Mucosa of stomach (tissue), 1 donor: ENCODE results near the gene SWSAP1.
A peak's percentile ranks its signal among the peaks of the same experiment; 100 is the strongest.
"Not testable (repeated sequence)": the region's sequence is repeated elsewhere in the genome, so short reads cannot be mapped to it uniquely, and the experiment has no call there.

Experiments used
- H3K27me3 ChIP-seq: one replicate; pipeline ENCODE4 v1.7.0; 2013; ENCODE audit warnings: mild to moderate bottlenecking, low read length; ENCODE audit not compliant: control insufficient read depth, insufficient read depth
- H3K36me3 ChIP-seq: one replicate; pipeline ENCODE4 v1.7.0; 2013; ENCODE audit warnings: low read length; ENCODE audit not compliant: control insufficient read depth, insufficient read depth
- H3K4me1 ChIP-seq: one replicate; pipeline ENCODE4 v1.7.0; 2013; ENCODE audit warnings: mild to moderate bottlenecking, low read length; ENCODE audit not compliant: control insufficient read depth, insufficient read depth
- H3K4me3 ChIP-seq: one replicate; pipeline ENCODE4 v1.7.0; 2013; ENCODE audit warnings: low read length
- H3K9ac ChIP-seq: one replicate; pipeline ENCODE4 v1.7.0; 2013; ENCODE audit warnings: mild to moderate bottlenecking, low read length, moderate library complexity
- H3K9me3 ChIP-seq: one replicate; pipeline ENCODE4 v1.7.0; 2013; ENCODE audit warnings: mild to moderate bottlenecking, low read length, moderate library complexity; ENCODE audit not compliant: control insufficient read depth
- donor health status: Pancreatic carcinoma.

The SWSAP1 gene, protein sequence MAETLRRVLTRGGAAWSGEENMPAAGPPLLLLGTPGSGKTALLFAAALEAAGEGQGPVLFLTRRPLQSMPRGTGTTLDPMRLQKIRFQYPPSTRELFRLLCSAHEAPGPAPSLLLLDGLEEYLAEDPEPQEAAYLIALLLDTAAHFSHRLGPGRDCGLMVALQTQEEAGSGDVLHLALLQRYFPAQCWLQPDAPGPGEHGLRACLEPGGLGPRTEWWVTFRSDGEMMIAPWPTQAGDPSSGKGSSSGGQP

DNA sequence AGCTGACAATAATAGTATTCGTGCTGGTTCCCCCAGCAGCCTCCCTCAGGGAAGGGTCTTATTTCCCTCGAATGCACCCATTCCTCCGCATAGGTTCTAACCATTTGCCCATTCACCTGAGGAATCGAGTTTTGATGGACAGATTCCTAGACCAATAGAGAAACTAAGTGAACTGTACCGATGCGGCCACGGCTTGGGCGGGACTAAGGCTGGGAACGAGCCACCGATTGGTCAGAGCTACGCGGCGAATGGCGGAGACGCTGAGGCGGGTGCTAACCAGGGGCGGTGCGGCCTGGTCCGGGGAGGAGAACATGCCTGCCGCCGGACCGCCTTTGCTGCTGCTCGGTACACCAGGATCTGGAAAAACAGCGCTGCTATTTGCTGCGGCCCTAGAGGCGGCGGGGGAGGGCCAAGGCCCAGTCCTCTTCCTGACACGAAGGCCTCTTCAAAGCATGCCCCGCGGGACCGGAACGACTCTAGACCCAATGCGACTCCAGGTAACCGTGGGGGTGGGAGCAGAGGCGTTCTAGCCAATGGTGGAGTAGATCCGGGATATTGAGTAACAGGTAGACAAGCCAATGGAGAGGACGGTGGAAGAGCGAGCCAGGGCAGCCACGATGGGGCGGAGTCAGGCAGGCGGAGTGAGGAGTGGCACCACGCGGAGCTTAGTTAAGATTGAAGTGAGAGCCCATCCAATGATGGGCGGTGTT is at the start of gene SWSAP1:
SWSAP1 (plus strand) TSS at position 234 of the 710 bp plus-strand sequence; CDS start at position 249, 15 bp downstream.
- no peaks in the 10 kb centered on the region for H3K9me3 ChIP-seq
- peak within 1 kb of the TSS; percentile 51 for H3K4me3 ChIP-seq
- H3K27me3 ChIP-seq: no peaks in the 10 kb centered on the region
- H3K4me1 ChIP-seq: peaks cover 37% of the 10 kb centered on the region
- no peaks in the 10 kb centered on the region for H3K36me3 ChIP-seq
- H3K9ac ChIP-seq: peak within 1 kb of the TSS; percentile 84

DNA sequence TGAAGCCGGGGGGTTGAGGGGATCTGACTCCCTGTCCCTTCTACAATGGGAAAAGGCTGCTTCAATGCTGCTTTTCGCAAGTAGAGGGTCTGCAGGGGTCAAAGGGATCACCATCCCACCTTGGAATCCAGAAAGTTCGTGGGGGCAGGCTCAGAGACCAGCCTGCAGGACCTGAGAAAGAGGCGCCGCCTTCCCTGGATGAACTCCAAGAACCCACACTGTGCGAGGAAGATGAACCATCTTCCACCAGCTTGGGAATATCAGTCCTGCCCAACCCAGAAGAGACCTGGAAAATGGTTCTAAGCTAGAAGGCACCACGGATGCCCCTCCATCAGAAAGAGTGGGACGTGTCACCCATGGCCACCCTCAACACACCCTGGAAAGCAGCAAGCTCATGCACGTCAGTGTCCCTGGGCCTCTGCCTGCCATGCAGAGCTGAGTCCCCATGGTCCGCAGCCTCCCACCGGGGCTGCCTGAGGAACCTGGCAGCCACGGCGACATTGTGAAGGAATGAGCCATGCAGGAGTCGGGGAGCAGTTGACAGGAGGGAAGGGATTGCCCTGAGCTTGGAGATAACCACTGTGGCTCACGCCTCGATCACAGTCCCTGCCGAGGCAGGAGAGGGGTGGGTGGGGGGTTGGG is 49.6 kb upstream of the SWSAP1 start:
- H3K9ac ChIP-seq: no peak overlapping the region
- no peaks in the 10 kb centered on the region for H3K27me3 ChIP-seq
- H3K9me3 ChIP-seq: no peaks in the 10 kb centered on the region
- peaks cover 18% of the 10 kb centered on the region for H3K4me1 ChIP-seq
- no peak overlapping the region for H3K4me3 ChIP-seq
- H3K36me3 ChIP-seq: no peaks in the 10 kb centered on the region

DNA sequence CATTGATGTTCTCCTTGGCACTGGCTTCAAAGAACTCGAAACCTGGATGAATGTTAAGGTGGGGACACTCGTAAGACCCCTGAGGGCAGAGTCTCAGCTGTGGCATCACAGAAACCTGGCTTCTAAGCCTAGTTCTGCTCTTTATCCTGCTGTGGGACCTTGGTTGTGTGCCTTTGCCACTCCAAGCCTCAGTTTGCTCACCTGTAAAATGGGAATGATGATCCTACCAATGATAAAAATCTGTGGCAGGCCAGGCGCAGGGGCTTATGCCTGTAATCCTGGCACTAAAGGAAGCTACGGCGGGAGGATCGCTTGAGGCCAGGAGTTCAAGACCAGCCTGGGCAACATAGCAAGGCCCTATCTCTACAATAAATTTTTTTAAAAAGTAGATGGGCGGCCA is 48.9 kb upstream of the SWSAP1 start:
- Histone ChIP-seq H3K9ac (no peak overlapping the region), H3K4me1 (peaks cover 18% of the 10 kb centered on the region), H3K27me3 (no peaks in the 10 kb centered on the region), H3K4me3 (no peak overlapping the region), H3K36me3 (no peaks in the 10 kb centered on the region), H3K9me3 (no peaks in the 10 kb centered on the region)

DNA sequence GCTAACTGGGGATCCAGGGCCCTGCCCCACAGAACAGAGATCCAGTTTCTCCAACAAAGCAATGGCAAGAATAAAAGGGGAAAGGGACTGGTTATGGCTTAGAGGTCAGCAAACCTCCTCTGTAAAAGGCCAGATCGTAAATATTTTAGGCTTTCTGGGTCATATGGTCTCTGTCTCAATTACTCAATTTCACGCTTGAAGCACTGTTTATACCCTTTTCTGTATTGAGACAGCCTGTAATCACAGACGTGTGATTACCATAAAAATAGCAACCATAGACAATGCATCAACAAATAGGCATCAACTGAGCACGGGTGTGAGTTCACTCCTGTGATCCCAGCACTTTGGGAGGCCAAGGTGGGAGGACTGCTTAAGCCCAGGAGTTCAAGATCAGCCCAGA is 44.3 kb upstream of the SWSAP1 start:
- no peaks in the 10 kb centered on the region for H3K9me3 ChIP-seq
- H3K27me3 ChIP-seq: no peaks in the 10 kb centered on the region
- H3K4me1 ChIP-seq: no peaks in the 10 kb centered on the region
- peaks cover 3% of the 10 kb centered on the region for H3K36me3 ChIP-seq
- no peak overlapping the region for H3K4me3 ChIP-seq
- no peak overlapping the region for H3K9ac ChIP-seq

DNA sequence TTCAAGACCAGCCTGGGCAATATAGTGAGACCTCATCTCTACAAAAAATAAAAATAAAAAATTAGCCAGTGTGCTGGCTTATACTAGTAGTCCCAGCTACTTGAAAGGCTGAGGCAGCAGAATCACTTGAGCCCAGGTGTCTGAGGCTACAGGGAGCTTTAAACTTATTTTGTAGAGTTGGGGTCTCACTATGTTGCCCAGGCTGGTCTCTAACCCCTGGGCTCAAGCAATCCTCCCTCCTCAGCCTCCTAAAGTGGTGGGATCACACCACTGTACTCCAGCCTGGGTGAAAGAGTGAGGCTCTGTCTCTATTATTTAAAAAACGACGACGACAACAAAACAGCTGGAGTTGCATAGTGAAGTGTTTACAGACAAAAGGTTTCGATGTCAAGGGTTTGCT is 43.0 kb upstream of the SWSAP1 start:
- no peak overlapping the region for H3K9ac ChIP-seq
- H3K4me3 ChIP-seq: no peak overlapping the region
- no peaks in the 10 kb centered on the region for H3K27me3 ChIP-seq
- H3K4me1 ChIP-seq: no peaks in the 10 kb centered on the region
- peaks cover 12% of the 10 kb centered on the region for H3K36me3 ChIP-seq
- no peaks in the 10 kb centered on the region for H3K9me3 ChIP-seq

DNA sequence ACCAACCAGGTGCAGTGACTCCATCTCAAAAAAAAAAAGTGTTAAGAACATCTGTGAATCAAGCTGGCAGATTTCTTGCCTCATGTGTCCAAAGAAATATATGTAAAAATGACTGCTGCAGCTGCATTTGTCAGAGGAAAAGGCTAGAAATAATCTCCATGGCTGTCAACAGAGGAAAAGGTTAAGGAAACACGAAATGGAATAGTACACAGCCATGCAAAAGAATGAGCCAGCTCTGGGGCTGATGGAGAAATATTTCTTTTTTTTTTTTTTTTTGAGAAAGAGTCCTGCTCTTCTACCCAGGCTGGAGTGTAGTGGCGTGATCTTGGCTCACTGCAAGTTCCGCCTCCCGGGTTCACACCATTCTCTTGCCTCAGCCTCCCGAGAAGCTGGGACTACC is 41.6 kb upstream of the SWSAP1 start:
- Histone ChIP-seq H3K9me3 (no peaks in the 10 kb centered on the region), H3K36me3 (peaks cover 12% of the 10 kb centered on the region), H3K27me3 (no peaks in the 10 kb centered on the region), H3K9ac (no peak overlapping the region), H3K4me1 (peaks cover 2% of the 10 kb centered on the region), H3K4me3 (no peak overlapping the region)

DNA sequence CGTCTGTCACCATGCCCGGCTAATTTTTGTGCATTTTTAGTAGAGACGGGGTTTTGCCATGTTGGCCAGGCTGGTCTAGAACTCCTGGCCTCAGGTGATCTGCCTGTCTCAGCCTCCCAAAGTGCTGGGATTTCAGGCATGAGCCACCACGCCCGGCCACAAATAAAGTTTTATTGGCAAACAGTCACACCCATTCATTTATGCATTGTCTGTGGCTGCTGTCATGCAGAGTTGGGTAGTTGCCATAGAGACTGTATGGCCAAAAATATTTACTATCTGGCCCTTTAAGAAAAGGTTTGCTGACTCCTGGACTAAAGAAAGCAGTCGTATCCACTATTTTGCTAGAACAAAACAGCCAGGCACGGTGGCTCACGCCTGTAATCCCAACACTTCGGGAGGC is 40.6 kb upstream of the SWSAP1 start:
- Histone ChIP-seq H3K4me1 (peaks cover 12% of the 10 kb centered on the region), H3K36me3 (peaks cover 12% of the 10 kb centered on the region)
- H3K9ac ChIP-seq, H3K27me3 ChIP-seq, H3K9me3 ChIP-seq, H3K4me3 ChIP-seq: not testable (repeated sequence)

GRCh38 chr19:11335449-11336146 is 38.9 kb upstream of the SWSAP1 start:
- H3K36me3 ChIP-seq: peaks cover 12% of the 10 kb centered on the region
- peaks cover 18% of the 10 kb centered on the region for H3K4me1 ChIP-seq
- H3K27me3 ChIP-seq: no peaks in the 10 kb centered on the region
- no peak overlapping the region for H3K4me3 ChIP-seq
- H3K9ac ChIP-seq: no peak overlapping the region
- no peaks in the 10 kb centered on the region for H3K9me3 ChIP-seq

DNA sequence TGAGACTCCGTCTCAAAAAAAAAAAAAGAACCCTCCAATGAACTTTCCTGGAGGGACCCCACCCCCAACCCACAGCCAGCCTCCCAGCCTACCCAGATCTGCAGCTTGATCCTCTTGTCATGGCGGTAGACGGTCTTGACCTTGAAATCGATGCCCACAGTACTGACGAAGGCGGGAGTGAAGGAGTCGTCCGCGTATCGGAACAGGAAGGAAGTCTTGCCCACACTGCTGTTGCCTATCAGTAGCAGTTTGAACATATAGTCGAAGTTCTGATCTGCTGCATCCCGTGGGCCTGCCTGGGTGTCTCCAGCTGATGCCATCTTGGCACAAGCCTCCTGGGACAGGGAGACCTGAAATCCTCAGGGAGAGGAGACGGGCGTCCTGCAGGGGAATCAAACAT is 37.4 kb upstream of the SWSAP1 start:
- Histone ChIP-seq H3K36me3 (peaks cover 12% of the 10 kb centered on the region), H3K4me1 (peaks cover 18% of the 10 kb centered on the region), H3K9me3 (no peaks in the 10 kb centered on the region), H3K9ac (no peak overlapping the region), H3K27me3 (no peaks in the 10 kb centered on the region), H3K4me3 (no peak overlapping the region)

GRCh38 chr19:11338121-11338520 is 36.3 kb upstream of the SWSAP1 start:
- peak overlapping the region; percentile 81 for H3K9ac ChIP-seq
- no peaks in the 10 kb centered on the region for H3K27me3 ChIP-seq
- no peaks in the 10 kb centered on the region for H3K9me3 ChIP-seq
- H3K4me3 ChIP-seq: peak overlapping the region; percentile 71
- H3K4me1 ChIP-seq: peaks cover 18% of the 10 kb centered on the region
- H3K36me3 ChIP-seq: peaks cover 12% of the 10 kb centered on the region

- peak overlapping the region; percentile 71 for H3K4me3 ChIP-seq
- H3K36me3 ChIP-seq: peaks cover 12% of the 10 kb centered on the region
- H3K9ac ChIP-seq: peak overlapping the region; percentile 81
- H3K9me3 ChIP-seq: no peaks in the 10 kb centered on the region
- H3K27me3 ChIP-seq: no peaks in the 10 kb centered on the region
- H3K4me1 ChIP-seq: peaks cover 18% of the 10 kb centered on the region
Observed at GRCh38 chr19:11338569-11339253, 35.8 kb upstream of the SWSAP1 start.
